HepG2 (cell line): ENCODE results near the gene DLAT. TPM values are rescaled to one million over a fixed set of nuclear protein-coding genes. Genes with fewer than 3 reads are reported as not detected.
A peak's percentile ranks its signal among the peaks of the same experiment; 100 is the strongest.

ENCODE experiments used
- ARNT2 ChIP-seq: sonication (generic); formaldehyde crosslinking; IDR thresholded peaks from 2 replicates; pipeline ENCODE4 v1.8.0; 2022; ENCODE audit warnings: mild to moderate bottlenecking, low read depth, missing genetic modification reagents, moderate library complexity
- KLF9 ChIP-seq: IDR thresholded peaks from 2 replicates; pipeline ENCODE4 v1.6.1; 2016; ENCODE audit warnings: low read depth
- MLLT10 ChIP-seq: sonication (generic); formaldehyde crosslinking; IDR thresholded peaks from 2 replicates; pipeline ENCODE4 v1.4.0; 2020; ENCODE audit warnings: missing genetic modification reagents
- NPAS2 ChIP-seq: sonication (generic); formaldehyde crosslinking; IDR thresholded peaks from 2 replicates; pipeline ENCODE4 v1.8.0; 2022; ENCODE audit warnings: mild to moderate bottlenecking, missing genetic modification reagents, borderline replicate concordance
- NR2F1 ChIP-seq, 2 experiments: fragments of 450-650 bp in 1 of 2; formaldehyde crosslinking in 1 of 2; IDR thresholded peaks; 2 replicates each; pipeline versions ENCODE4 v1.5.0 to v1.6.1; 2016 to 2020; ENCODE audit warnings: mild to moderate bottlenecking in 1 of 2, missing compliant biosample characterization in 1 of 2, missing genetic modification reagents in 1 of 2, moderate library complexity in 1 of 2
- NRL ChIP-seq: sonication (generic); formaldehyde crosslinking; IDR thresholded peaks from 2 replicates; pipeline ENCODE4 v1.5.0; 2020; ENCODE audit warnings: missing genetic modification reagents, mild to moderate bottlenecking, moderate library complexity, borderline replicate concordance
- ONECUT2 ChIP-seq: sonication (generic); formaldehyde crosslinking; IDR thresholded peaks from 2 replicates; pipeline ENCODE4 v1.4.0; 2020; ENCODE audit warnings: missing genetic modification reagents
- PITX1 ChIP-seq: sonication (generic); formaldehyde crosslinking; IDR thresholded peaks from 2 replicates; pipeline ENCODE4 v1.5.1; 2020; ENCODE audit warnings: mild to moderate bottlenecking, missing genetic modification reagents
- POLR2A ChIP-seq, 2 experiments: IDR thresholded peaks; 2 replicates each; pipeline ENCODE4 v1.6.1; 2011; ENCODE audit warnings: low read depth in 2 of 2, low read length in 2 of 2, mild to moderate bottlenecking in 1 of 2, moderate library complexity in 1 of 2; ENCODE audit not compliant: insufficient read depth in 1 of 2
- PPARG ChIP-seq: conservative IDR thresholded peaks from 2 replicates; pipeline ENCODE4 v1.6.1; 2016; ENCODE audit warnings: missing biosample characterization, missing genetic modification reagents
- RAD21 ChIP-seq: fragments of 450-650 bp; formaldehyde crosslinking; IDR thresholded peaks from 2 replicates; pipeline ENCODE4 v1.5.0; 2020; ENCODE audit warnings: mild to moderate bottlenecking
- SAFB2 ChIP-seq: sonication (generic); formaldehyde crosslinking; IDR thresholded peaks from 2 replicates; pipeline ENCODE4 v1.5.1; 2020; ENCODE audit warnings: missing genetic modification reagents, low read depth, mild to moderate bottlenecking, borderline replicate concordance
- TOPORS ChIP-seq: sonication (generic); formaldehyde crosslinking; IDR thresholded peaks from 2 replicates; pipeline ENCODE4 v1.8.0; 2023; ENCODE audit warnings: mild to moderate bottlenecking, missing genetic modification reagents
- U2AF1 ChIP-seq: fragments of 200-400 bp; formaldehyde crosslinking; optimal IDR thresholded peaks from 2 replicates; pipeline ENCODE3; 2017; ENCODE audit warnings: mild to moderate bottlenecking, low read depth, low read length
- WIZ ChIP-seq: sonication (generic); formaldehyde crosslinking; IDR thresholded peaks from 2 replicates; pipeline ENCODE4 v1.5.1; 2020; ENCODE audit warnings: mild to moderate bottlenecking, missing genetic modification reagents
- ZFX ChIP-seq: sonication (generic); formaldehyde crosslinking; IDR thresholded peaks from 2 replicates; pipeline ENCODE4 v1.4.0; 2020; ENCODE audit warnings: mild to moderate bottlenecking, low read depth, missing genetic modification reagents, moderate library complexity
- ZNF160 ChIP-seq: sonication (generic); formaldehyde crosslinking; IDR thresholded peaks from 2 replicates; pipeline ENCODE4 v1.8.0; 2022; ENCODE audit warnings: mild to moderate bottlenecking, inconsistent platforms, missing genetic modification reagents
- ZNF431 ChIP-seq: sonication (generic); formaldehyde crosslinking; IDR thresholded peaks from 2 replicates; pipeline ENCODE4 v1.9.0; 2022; ENCODE audit warnings: missing genetic modification reagents, low read depth, mild to moderate bottlenecking, borderline replicate concordance
- polyA plus RNA-seq, 8 experiments: library from polyadenylated mRNA; depleted of rRNA in 3 of 8; stranded (reverse) in 7 of 8; unstranded in 1 of 8; fragments of >200 nt; fragmentation: Illumina TruSeq in 4 of 8; extraction: Trizol in 4 of 8; gene quantifications; 2 replicates each; pipeline versions ENCODE4 v1.2.1 to v1.2.3, GENCODE V29; 2011 to 2016; ENCODE audit warnings: low read depth in 4 of 8, missing spikeins in 1 of 8, mixed read lengths in 1 of 8; ENCODE audit not compliant: insufficient read depth in 1 of 8
- total RNA-seq, 5 experiments: library from RNA; depleted of rRNA; stranded (reverse); fragments of >200 nt; fragmentation: Illumina TruSeq; extraction: Trizol; gene quantifications; 2 replicates each; pipeline ENCODE4 v1.2.3, GENCODE V29; 2016; ENCODE audit warnings: low read depth in 1 of 5
- TF ChIP-seq, protein P1 (sequence below): sonication (generic); formaldehyde crosslinking; IDR thresholded peaks from 2 replicates; pipeline ENCODE4 v1.8.0; 2022; ENCODE audit warnings: missing genetic modification reagents, mild to moderate bottlenecking, moderate library complexity, borderline replicate concordance
- TF ChIP-seq, protein P2 (sequence below): sonication (generic); formaldehyde crosslinking; IDR thresholded peaks from 2 replicates; pipeline ENCODE4 v1.4.0; 2020; ENCODE audit warnings: mild to moderate bottlenecking, missing genetic modification reagents, borderline replicate concordance
- TF ChIP-seq, protein P3 (sequence below): sonication (generic); formaldehyde crosslinking; IDR thresholded peaks from 2 replicates; pipeline ENCODE4 v1.4.0; 2020; ENCODE audit warnings: mild to moderate bottlenecking, missing genetic modification reagents

The DLAT gene
- total and polyA plus RNA-seq, 2 of the 13 experiments (the other 11 are each of a cell fraction or from before 2014, with no cell fraction given) = 26.4 to 62.2 TPM

DNA sequence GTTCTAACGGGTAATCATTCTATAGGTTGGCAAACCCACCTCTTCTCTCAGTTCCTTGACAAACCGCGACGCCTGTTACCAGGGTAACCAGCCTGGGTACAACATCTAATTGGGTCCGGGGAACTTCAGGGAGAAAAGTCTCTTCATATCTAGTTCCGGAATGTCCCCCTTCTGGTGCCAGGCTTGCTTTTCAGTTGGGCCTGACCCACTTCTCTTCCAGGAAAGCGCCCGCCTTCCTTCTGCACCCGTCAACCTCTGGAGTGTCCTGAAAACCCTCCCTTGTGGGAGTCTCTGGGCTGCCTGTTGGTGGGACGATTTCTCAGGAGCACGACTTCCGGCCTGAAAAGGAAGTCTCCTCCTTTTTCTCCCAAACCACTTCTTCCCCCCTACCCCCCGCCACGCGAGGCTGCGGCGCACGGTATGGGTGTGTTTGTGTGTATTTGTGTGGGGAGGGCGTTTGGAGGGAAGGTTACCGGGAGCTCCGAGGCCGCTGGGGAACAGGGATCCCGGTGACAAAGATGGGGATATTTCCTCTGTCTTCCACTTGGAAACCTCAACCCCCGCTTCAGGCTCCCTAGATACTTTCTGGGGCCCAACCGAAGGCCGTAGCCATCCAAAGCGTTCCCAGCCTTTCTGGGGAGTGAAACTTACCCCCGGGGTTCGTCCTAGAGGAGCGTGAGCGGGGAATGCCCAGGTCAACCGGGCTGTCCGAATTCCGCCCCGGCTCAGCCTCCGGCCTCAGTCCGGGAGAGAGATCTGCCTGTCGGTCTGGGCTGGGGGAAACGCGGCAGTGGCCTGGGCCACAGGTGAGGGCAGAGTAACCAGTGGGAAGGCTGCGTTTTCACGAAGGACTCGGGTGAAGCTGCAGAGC lies 49.0 kb downstream of the DLAT start, which contains the start of the genes NKAPD1 and PIH1D2 (continued):
- TF ChIP-seq, protein P1, sequence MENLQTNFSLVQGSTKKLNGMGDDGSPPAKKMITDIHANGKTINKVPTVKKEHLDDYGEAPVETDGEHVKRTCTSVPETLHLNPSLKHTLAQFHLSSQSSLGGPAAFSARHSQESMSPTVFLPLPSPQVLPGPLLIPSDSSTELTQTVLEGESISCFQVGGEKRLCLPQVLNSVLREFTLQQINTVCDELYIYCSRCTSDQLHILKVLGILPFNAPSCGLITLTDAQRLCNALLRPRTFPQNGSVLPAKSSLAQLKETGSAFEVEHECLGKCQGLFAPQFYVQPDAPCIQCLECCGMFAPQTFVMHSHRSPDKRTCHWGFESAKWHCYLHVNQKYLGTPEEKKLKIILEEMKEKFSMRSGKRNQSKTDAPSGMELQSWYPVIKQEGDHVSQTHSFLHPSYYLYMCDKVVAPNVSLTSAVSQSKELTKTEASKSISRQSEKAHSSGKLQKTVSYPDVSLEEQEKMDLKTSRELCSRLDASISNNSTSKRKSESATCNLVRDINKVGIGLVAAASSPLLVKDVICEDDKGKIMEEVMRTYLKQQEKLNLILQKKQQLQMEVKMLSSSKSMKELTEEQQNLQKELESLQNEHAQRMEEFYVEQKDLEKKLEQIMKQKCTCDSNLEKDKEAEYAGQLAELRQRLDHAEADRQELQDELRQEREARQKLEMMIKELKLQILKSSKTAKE (CRISPR knock-in tag) = no peak
- TF ChIP-seq U2AF1 (peak; percentile 92), NPAS2 (CRISPR knock-in tag) (no peak), POLR2A (IDR thresholded peaks at IDR 0.05; ENCODE audit: insufficient read depth in 1 of 2, low read depth in 2 of 2, low read length in 2 of 2) (peak in 1 of 2 experiments; percentile 60; a peak in 3 of 4 replicates), ARNT2 (CRISPR knock-in tag) (no peak), SAFB2 (CRISPR knock-in tag) (no peak), TOPORS (CRISPR knock-in tag) (no peak), NR2F1 (CRISPR knock-in tag; IDR thresholded peaks at IDR 0.05) (no peak), RAD21 (no peak), ZFX (CRISPR knock-in tag) (peak; percentile 78; the same call in 1 of the 2 replicates), PPARG (CRISPR knock-in tag) (no peak), ZNF431 (CRISPR knock-in tag) (no peak), PITX1 (CRISPR knock-in tag) (0 out of 2 replicates have a peak, but pooled peaks have one; percentile 7), KLF9 (no peak), ONECUT2 (CRISPR knock-in tag) (no peak; the same call in 1 of the 2 replicates), ZNF160 (CRISPR knock-in tag) (no peak), NRL (peak; percentile 76), WIZ (CRISPR knock-in tag) (no peak), MLLT10 (CRISPR knock-in tag) (no peak)
- TF ChIP-seq, protein P2, sequence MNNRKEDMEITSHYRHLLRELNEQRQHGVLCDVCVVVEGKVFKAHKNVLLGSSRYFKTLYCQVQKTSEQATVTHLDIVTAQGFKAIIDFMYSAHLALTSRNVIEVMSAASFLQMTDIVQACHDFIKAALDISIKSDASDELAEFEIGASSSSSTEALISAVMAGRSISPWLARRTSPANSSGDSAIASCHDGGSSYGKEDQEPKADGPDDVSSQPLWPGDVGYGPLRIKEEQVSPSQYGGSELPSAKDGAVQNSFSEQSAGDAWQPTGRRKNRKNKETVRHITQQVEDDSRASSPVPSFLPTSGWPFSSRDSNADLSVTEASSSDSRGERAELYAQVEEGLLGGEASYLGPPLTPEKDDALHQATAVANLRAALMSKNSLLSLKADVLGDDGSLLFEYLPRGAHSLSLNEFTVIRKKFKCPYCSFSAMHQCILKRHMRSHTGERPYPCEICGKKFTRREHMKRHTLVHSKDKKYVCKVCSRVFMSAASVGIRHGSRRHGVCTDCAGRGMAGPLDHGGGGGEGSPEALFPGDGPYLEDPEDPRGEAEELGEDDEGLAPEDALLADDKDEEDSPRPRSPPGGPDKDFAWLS = no peak
- TF ChIP-seq, protein P3, sequence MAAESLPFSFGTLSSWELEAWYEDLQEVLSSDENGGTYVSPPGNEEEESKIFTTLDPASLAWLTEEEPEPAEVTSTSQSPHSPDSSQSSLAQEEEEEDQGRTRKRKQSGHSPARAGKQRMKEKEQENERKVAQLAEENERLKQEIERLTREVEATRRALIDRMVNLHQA (CRISPR knock-in tag) = no peak
